Gastroesophageal sphincter (tissue), 4 donors: ENCODE measurements around the gene TAF4. TPM values are rescaled to one million over a fixed set of nuclear protein-coding genes. Genes with fewer than 3 reads are reported as not detected.

Experiments used
- ATAC-seq: fragments of 150-250 bp; one replicate; pipeline ENCODE4 v1.9.1; 2016; ENCODE audit warnings: mild to moderate bottlenecking, moderate library complexity
- H3K27ac ChIP-seq, 4 donors: fragments of 200-600 bp; sonication (generic) in 3 of 4; 1 replicate in 3 of 4; 2 replicates in 1 of 4; pipeline ENCODE4 v1.5.1; 2016 to 2019
- H3K27me3 ChIP-seq: fragments of 200-600 bp; sonication (generic); one replicate; pipeline ENCODE4 v1.5.1; 2019
- H3K36me3 ChIP-seq, 2 donors: fragments of 200-600 bp; sonication (generic); one replicate each; pipeline ENCODE4 v1.5.1; 2019; ENCODE audit warnings: control low read depth in 1 of 2
- H3K4me1 ChIP-seq, 3 donors: fragments of 200-600 bp; sonication (generic); 1 replicate in 2 of 3; 2 replicates in 1 of 3; pipeline ENCODE4 v1.5.1; 2016 to 2019; ENCODE audit warnings: control low read depth in 2 of 3
- H3K4me3 ChIP-seq, 2 donors: fragments of 200-600 bp; sonication (generic); one replicate each; pipeline ENCODE4 v1.5.1; 2019; ENCODE audit warnings: mild to moderate bottlenecking in 1 of 2, moderate library complexity in 1 of 2
- H3K9me3 ChIP-seq, 3 donors: fragments of 200-600 bp; sonication (generic); one replicate each; pipeline ENCODE4 v1.5.1; 2017 to 2019; ENCODE audit warnings: control low read depth in 2 of 3
- EP300 ChIP-seq: sonication (generic); formaldehyde crosslinking; IDR thresholded peaks from one replicate; pipeline ENCODE4 v1.6.1; 2017; ENCODE audit warnings: antibody characterized with exemption, mild to moderate bottlenecking
- POLR2A ChIP-seq, 2 donors: fragments of 450-650 bp; IDR thresholded peaks; one replicate each; pipeline ENCODE4 v1.6.1; 2017; ENCODE audit warnings: antibody characterized with exemption in 2 of 2, mild to moderate bottlenecking in 2 of 2, moderate library complexity in 1 of 2
- POLR2AphosphoS5 ChIP-seq: sonication (generic); formaldehyde crosslinking; IDR thresholded peaks from one replicate; pipeline ENCODE4 v1.6.1; 2017; ENCODE audit warnings: antibody characterized with exemption
- WGBS, 2 donors: methylation state at CpG; one replicate each; pipeline ENCODE4 v1.1.5; 2018; ENCODE audit warnings: low coverage in 1 of 2; 5-methylcytosine and 5-hydroxymethylcytosine counted together
- total RNA-seq, 4 donors: library from RNA; depleted of rRNA; stranded (reverse); fragments of >200 nt; gene quantifications; one replicate each; pipeline ENCODE4 v1.1.0, GENCODE V29; 2016
- TF ChIP-seq, protein P1 (sequence below), 4 experiments: fragments of 200-600 bp in 2 of 4; fragments of 450-650 bp in 2 of 4; sonication (generic) in 1 of 4; IDR thresholded peaks; one replicate each; pipeline ENCODE4 v1.5.1; 2017 to 2019; ENCODE audit warnings: antibody characterized with exemption in 4 of 4, mild to moderate bottlenecking in 2 of 4, moderate library complexity in 2 of 4

TAF4 gene
- total RNA-seq, 4 donors from 2014 or later: 7.6 to 19.9 (median 15.5) TPM

DNA sequence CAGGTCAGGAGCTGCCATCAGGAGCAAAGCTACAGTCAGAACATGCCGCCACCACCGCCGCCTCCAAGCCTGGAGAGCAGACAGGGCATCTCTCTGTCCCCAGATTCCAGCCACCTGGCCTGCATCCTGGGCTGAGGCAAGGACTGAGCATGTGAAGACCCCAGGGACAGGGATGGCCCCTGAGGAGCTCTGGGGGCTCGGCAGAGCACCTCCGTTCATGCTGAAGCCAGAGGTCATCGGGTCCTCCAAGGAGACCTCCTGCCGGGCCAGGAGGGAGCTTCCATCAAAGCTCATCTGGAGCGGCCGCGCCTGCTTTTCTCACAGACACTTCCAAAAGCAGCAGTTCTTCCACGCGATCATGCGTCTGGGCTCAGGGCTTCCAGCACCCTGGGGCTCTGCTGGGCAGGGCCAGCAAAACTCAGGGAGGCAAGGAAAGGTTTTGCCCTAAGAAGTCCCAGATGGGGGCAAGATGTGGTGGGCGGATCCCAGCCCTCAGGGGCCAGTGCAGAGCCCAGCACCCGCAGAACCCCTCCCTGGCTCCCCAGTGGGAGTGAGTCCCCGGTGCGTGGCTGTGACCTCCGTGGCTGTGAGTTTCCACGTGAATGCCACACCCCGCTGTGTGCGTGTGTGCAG lies 138.4 kb downstream of the TAF4 start:
- no peak overlapping the region for H3K4me3 ChIP-seq
- no peak for ATAC-seq
- TF ChIP-seq, protein P1, sequence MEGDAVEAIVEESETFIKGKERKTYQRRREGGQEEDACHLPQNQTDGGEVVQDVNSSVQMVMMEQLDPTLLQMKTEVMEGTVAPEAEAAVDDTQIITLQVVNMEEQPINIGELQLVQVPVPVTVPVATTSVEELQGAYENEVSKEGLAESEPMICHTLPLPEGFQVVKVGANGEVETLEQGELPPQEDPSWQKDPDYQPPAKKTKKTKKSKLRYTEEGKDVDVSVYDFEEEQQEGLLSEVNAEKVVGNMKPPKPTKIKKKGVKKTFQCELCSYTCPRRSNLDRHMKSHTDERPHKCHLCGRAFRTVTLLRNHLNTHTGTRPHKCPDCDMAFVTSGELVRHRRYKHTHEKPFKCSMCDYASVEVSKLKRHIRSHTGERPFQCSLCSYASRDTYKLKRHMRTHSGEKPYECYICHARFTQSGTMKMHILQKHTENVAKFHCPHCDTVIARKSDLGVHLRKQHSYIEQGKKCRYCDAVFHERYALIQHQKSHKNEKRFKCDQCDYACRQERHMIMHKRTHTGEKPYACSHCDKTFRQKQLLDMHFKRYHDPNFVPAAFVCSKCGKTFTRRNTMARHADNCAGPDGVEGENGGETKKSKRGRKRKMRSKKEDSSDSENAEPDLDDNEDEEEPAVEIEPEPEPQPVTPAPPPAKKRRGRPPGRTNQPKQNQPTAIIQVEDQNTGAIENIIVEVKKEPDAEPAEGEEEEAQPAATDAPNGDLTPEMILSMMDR (IDR thresholded peaks at IDR 0.05): no peak
- TF ChIP-seq POLR2AphosphoS5 (no peak), EP300 (no peak), POLR2A (IDR thresholded peaks at IDR 0.05) (no peak)
- no peak overlapping the region for H3K27ac ChIP-seq
- no peaks in the 10 kb centered on the region for H3K36me3 ChIP-seq
- H3K9me3 ChIP-seq: no peaks in the 10 kb centered on the region
- no CpG with 5 or more reads among the region's 21 CpGs for WGBS, 2 donors
- no peaks in the 10 kb centered on the region for H3K4me1 ChIP-seq
- peaks cover 32% of the 10 kb centered on the region for H3K27me3 ChIP-seq

DNA sequence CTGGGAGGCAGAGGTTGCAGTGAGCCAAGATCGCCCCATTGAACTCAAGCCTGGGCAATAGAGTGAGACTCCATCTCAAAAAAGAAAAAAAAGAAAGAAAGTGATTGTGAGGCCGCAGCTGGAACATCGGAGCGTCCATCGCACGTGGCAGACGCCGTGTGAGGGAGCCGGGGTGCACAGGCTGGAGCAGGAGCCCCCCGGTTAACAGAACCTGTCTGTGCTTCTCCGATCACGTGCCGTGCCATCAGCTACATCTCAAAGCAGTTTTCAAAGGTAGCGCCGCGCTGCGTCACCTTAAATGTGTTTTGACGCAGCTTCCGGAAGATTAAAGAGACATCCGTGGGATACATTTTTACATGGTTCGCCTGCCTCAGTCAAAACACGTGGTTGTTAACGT lies 138.9 kb downstream of the TAF4 start:
- Histone ChIP-seq H3K36me3 (no peaks in the 10 kb centered on the region), H3K27ac (no peak overlapping the region), H3K27me3 (peaks cover 32% of the 10 kb centered on the region), H3K4me1 (no peaks in the 10 kb centered on the region), H3K4me3 (no peak overlapping the region), H3K9me3 (no peaks in the 10 kb centered on the region)
- ATAC-seq: no peak
- TF ChIP-seq, protein P1 (IDR thresholded peaks at IDR 0.05): no peak
- TF ChIP-seq POLR2A (IDR thresholded peaks at IDR 0.05) (no peak), EP300 (no peak), POLR2AphosphoS5 (no peak)
- WGBS, 2 donors: 87 to 92% methylated on average over 6 to 14 of the region's 23 CpGs

DNA sequence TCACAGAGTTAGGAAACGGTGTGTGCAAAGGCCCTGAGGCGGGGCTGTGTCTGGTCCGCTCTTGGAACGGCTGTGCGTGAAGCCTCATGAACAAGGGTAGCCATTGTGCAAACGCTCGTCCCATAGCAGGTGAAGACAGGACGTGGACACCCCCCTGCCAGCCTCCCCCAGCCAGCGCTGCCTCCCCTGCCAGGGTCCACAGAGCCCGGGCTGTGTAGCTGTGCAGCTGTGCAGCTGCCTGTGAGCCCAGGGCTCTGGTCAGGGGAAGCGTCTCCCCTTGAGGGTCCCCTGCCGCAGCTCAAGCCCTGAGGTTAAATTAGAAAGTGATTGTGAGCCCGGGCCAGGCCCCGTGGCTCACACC lies 139.4 kb downstream of the TAF4 start:
- Histone ChIP-seq H3K27ac (no peak overlapping the region), H3K27me3 (peaks cover 32% of the 10 kb centered on the region), H3K9me3 (no peaks in the 10 kb centered on the region), H3K4me1 (no peaks in the 10 kb centered on the region), H3K4me3 (no peak overlapping the region), H3K36me3 (no peaks in the 10 kb centered on the region)
- TF ChIP-seq POLR2A (IDR thresholded peaks at IDR 0.05) (no peak), POLR2AphosphoS5 (no peak), EP300 (no peak)
- TF ChIP-seq, protein P1 (IDR thresholded peaks at IDR 0.05): no peak
- ATAC-seq: no peak
- WGBS, 2 donors: 50 to 87% methylated on average over 1 to 3 of the region's 14 CpGs

DNA sequence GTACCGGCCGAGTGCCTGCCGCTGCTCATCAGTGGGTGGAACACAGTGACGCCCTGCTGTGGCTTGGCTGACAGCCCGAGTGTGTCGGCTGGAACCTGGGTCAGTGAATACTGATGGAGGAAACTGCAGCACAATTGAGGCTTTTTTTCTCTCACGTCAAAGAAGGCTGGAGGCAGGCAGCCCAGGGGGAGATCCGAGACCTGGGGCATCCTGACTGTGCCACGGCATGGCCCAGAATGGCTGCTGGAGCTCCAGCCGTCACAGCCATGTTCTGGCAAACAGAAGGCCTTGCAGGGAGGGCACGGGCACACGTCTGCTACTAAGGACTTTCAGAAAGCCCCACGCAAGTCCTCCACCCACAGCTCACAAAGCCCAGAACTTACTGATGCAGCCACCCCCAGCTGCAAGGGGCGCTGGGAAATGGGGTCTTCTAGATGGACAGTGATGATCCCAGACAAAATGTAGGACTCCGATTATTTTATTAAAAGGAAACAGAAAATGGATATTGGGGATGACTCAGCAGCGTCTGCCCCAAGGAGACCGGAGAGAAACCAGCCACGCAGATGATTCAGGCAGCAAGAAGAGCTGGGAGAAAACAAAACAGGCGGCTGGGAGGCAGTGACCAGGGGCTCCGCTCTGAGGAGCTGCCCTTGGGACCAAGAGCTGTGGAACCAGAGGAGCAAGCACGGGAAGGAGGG lies 140.0 kb downstream of the TAF4 start:
- no peak for ATAC-seq
- Histone ChIP-seq H3K9me3 (no peaks in the 10 kb centered on the region), H3K27ac (no peak overlapping the region), H3K4me1 (no peaks in the 10 kb centered on the region), H3K36me3 (no peaks in the 10 kb centered on the region), H3K4me3 (no peak overlapping the region), H3K27me3 (peaks cover 32% of the 10 kb centered on the region)
- TF ChIP-seq POLR2AphosphoS5 (no peak), POLR2A (IDR thresholded peaks at IDR 0.05) (no peak), EP300 (no peak)
- TF ChIP-seq, protein P1 (IDR thresholded peaks at IDR 0.05): no peak
- WGBS, 2 donors: 50% methylated on average over 2 of the region's 21 CpGs; no CpG with 5 or more reads in 1 of the 2 donors
